Astrocyte of the cerebellum (primary cell): ENCODE measurements around the gene TMEM238L.

Experiments used
- DNase-seq: peaks from one replicate; pipeline ENCODE4 v3.0.0-alpha.2; 2011; ENCODE audit warnings: low read depth
- H3K4me3 ChIP-seq: 2 replicates; pipeline ENCODE4 v1.5.1; 2011; ENCODE audit warnings: mild to moderate bottlenecking, low read depth, low read length, moderate library complexity
- CTCF ChIP-seq: IDR thresholded peaks from 2 replicates; pipeline ENCODE4 v1.5.1; 2012; ENCODE audit warnings: low read length, low read depth, moderate library complexity, mild to moderate bottlenecking; ENCODE audit errors: missing control alignments
- in situ Hi-C: cut with HindIII; loops from 2 replicates; pipeline ENCODE4 v1.10.0; 2017; ENCODE audit warnings: low sequenced_read_pairs

The TMEM238L gene

GRCh38 chr17:10777131-10777807 is 26.6 kb downstream of the TMEM238L start:
- H3K4me3 ChIP-seq = no peak overlapping the region
- no peak for TF ChIP-seq CTCF
- no peak for DNase-seq
- in situ Hi-C loops = no loop called here

- DNase-seq = no peak
- in situ Hi-C loops = no loop called here
- no peak for TF ChIP-seq CTCF
- no peak overlapping the region for H3K4me3 ChIP-seq
These were observed 27.5 kb downstream of the TMEM238L start for GRCh38 chr17:10776381-10776780.

- H3K4me3 ChIP-seq = no peak overlapping the region
- in situ Hi-C loops = no loop called here
- no peak for TF ChIP-seq CTCF
- no peak for DNase-seq
These were observed 28.1 kb downstream of the TMEM238L start for GRCh38 chr17:10775740-10776356.

- in situ Hi-C loops = no loop called here
- DNase-seq = no peak
- TF ChIP-seq CTCF = no peak
- no peak overlapping the region for H3K4me3 ChIP-seq
These were observed 28.8 kb downstream of the TMEM238L start for GRCh38 chr17:10775058-10775457.

- DNase-seq = no peak
- in situ Hi-C loops = no loop called here
- no peak overlapping the region for H3K4me3 ChIP-seq
- TF ChIP-seq CTCF = no peak
These were observed 30.5 kb downstream of the TMEM238L start for GRCh38 chr17:10773391-10773790.

- in situ Hi-C loops = no loop called here
- peak; percentile 50 for TF ChIP-seq CTCF
- DNase-seq = no peak
- H3K4me3 ChIP-seq = no peak overlapping the region
These were observed 31.2 kb downstream of the TMEM238L start for GRCh38 chr17:10772425-10773380.
